Measurements from ENCODE around the gene NDUFA8.

DNA sequence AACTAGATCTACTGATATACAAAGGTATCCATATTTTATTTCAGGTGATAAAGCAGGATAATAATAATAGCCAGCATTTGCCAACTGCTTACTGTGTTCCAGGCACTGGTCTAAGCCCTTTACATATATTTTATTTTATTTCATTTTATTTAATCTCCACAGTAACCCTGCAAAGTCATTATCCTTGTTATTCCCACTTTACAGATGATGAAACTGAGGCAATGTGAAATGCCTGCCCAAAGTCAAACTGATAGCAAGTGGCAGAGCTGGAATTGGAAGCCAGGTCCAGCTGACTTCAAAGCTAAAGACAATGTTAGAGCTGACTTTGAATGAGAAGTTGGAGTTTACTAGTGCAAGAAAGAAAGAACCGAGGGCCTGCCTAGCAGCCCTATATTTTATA is 25.0 kb upstream of the NDUFA8 start:
- TF ChIP-seq POLR2AphosphoS5 (IDR thresholded peaks at IDR 0.05) (no peak), EP300 (IDR thresholded peaks at IDR 0.05) (no peak)
- TF ChIP-seq, protein P1, sequence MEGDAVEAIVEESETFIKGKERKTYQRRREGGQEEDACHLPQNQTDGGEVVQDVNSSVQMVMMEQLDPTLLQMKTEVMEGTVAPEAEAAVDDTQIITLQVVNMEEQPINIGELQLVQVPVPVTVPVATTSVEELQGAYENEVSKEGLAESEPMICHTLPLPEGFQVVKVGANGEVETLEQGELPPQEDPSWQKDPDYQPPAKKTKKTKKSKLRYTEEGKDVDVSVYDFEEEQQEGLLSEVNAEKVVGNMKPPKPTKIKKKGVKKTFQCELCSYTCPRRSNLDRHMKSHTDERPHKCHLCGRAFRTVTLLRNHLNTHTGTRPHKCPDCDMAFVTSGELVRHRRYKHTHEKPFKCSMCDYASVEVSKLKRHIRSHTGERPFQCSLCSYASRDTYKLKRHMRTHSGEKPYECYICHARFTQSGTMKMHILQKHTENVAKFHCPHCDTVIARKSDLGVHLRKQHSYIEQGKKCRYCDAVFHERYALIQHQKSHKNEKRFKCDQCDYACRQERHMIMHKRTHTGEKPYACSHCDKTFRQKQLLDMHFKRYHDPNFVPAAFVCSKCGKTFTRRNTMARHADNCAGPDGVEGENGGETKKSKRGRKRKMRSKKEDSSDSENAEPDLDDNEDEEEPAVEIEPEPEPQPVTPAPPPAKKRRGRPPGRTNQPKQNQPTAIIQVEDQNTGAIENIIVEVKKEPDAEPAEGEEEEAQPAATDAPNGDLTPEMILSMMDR (IDR thresholded peaks at IDR 0.05), result no peak

Measured in esophagus muscularis mucosa (tissue), 4 donors.